Lower leg skin (tissue), 3 donors: Measurements from ENCODE around the gene ROBO1.

ENCODE experiments used
- CTCF ChIP-seq, 3 donors: fragments of 450-650 bp; IDR thresholded peaks; one replicate each; pipeline ENCODE4 v1.5.1; 2016; ENCODE audit warnings: antibody characterized with exemption in 3 of 3, mild to moderate bottlenecking in 3 of 3, moderate library complexity in 2 of 3
- POLR2A ChIP-seq, 2 donors: fragments of 450-650 bp; IDR thresholded peaks; one replicate each; pipeline ENCODE4 v1.6.1; 2016 to 2017; ENCODE audit warnings: antibody characterized with exemption in 2 of 2, mild to moderate bottlenecking in 1 of 2, moderate library complexity in 1 of 2

DNA sequence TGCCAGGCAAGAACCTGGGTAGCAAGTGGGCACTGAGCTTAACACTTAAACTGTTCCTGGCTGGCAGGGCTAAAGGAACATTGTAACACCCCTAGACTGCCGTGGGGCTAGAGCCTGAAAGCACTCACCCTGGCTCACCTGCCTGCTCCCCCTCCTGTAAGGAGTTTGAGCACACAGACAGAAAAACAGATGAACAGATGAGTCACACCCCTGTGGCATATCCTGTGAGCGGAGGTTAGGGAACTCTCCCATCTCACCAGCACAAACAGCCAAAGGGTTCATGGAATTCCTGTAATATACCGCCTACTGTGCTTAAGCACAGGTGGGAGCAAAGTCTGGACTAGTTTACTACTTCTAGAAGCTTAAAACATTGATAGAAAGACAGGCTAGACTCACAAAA lies 300.1 kb downstream of the ROBO1 start:
- no peak for TF ChIP-seq CTCF (IDR thresholded peaks at IDR 0.05)
- no peak for TF ChIP-seq POLR2A (IDR thresholded peaks at IDR 0.05)
